K562 (cell line): ENCODE data around the gene FMO5. TPM values are rescaled to one million over a fixed set of nuclear protein-coding genes. Genes with fewer than 3 reads are reported as not detected.

Source experiments
- ATAC-seq: fragments of 200-7000 bp; cut with Tn5 transposase; 3 replicates; pipeline ENCODE4 v1.9.1; 2020; ENCODE audit warnings: moderate library complexity
- BruUV-seq: library from RNA; stranded (reverse); fragments of 400-500 nt; replicated peaks from 2 replicates; lab custom pipeline; 2021; lab: Mats Ljungman, UMichigan
- CTCF ChIA-PET: fragments of 300-600 bp; formaldehyde crosslinking; extraction: SDS; loops from one replicate; lab custom pipeline; 2021; ENCODE audit warnings: low intra/inter-chr PET ratio; lab: Yijun Ruan, JAX
- POLR2A ChIA-PET: fragments of 300-600, 350-650 bp; sonication (Branson Sonifier 250); formaldehyde crosslinking; extraction: SDS; loops from one replicate; lab custom pipeline; 2021; ENCODE audit warnings: antibody characterized with exemption, inconsistent platforms; lab: Yijun Ruan, JAX
- DNase-seq, 4 experiments: peaks; one replicate each; pipeline versions ENCODE4 v3.0.0 to v3.0.0-alpha.2; 2011 to 2018; ENCODE audit warnings: low spot score in 3 of 4, mixed read lengths in 3 of 4; ENCODE audit errors: extremely low read depth in 1 of 4
- FAIRE-seq: peaks from 2 replicates; lab custom pipeline; 2011; peaks lifted over from hg19 to GRCh38; lab: Jason Lieb, UNC
- H2AFZ ChIP-seq: 2 replicates; pipeline ENCODE4 v1.6.0; 2011; ENCODE audit warnings: low read depth, low read length, control low read depth, inconsistent platforms
- H3K27ac ChIP-seq: fragments of 200-600 bp; 3 replicates; pipeline ENCODE4 v1.8.0; 2011; ENCODE audit warnings: low read depth, mild to moderate bottlenecking, control low read depth, inconsistent platforms, low read length, moderate library complexity, mixed read lengths; ENCODE audit errors: extremely low read depth
- H3K27me3 ChIP-seq, 2 experiments: fragments of 300-600 bp in 1 of 2; 2 replicates in 1 of 2; 3 replicates in 1 of 2; pipeline versions ENCODE4 v1.6.0 to v1.8.0; 2011; ENCODE audit warnings: inconsistent platforms in 2 of 2, low read length in 2 of 2, mild to moderate bottlenecking in 1 of 2, mixed read lengths in 1 of 2, moderate library complexity in 1 of 2; ENCODE audit not compliant: control insufficient read depth in 2 of 2, insufficient read depth in 2 of 2
- H3K36me3 ChIP-seq: fragments of 300-600 bp; 3 replicates; pipeline ENCODE4 v1.8.0; 2011; ENCODE audit warnings: mild to moderate bottlenecking, low read length, inconsistent platforms; ENCODE audit not compliant: control insufficient read depth, insufficient read depth
- H3K4me1 ChIP-seq, 2 experiments: fragments of 200-600 bp in 1 of 2; replicated peaks in 1 of 2; 2 replicates in 1 of 2; 3 replicates in 1 of 2; pipeline versions ENCODE4 v1.5.1 to v1.8.0; 2011; ENCODE audit warnings: inconsistent platforms in 2 of 2, low read length in 2 of 2, mild to moderate bottlenecking in 1 of 2, mixed read lengths in 1 of 2, moderate library complexity in 1 of 2; ENCODE audit not compliant: control insufficient read depth in 2 of 2, insufficient read depth in 2 of 2
- H3K4me2 ChIP-seq: 2 replicates; pipeline ENCODE4 v1.6.1; 2011; ENCODE audit warnings: low read length, control low read depth, inconsistent platforms, mixed read lengths; ENCODE audit not compliant: insufficient read depth
- H3K4me3 ChIP-seq: fragments of 200-600 bp; sonication (generic), shearing (Covaris generic); 2 replicates; pipeline ENCODE4 v1.5.1; 2016; ENCODE audit warnings: control low read depth, inconsistent platforms
- H3K79me2 ChIP-seq: fragments of 200-600 bp; 3 replicates; pipeline ENCODE4 v1.8.0; 2011; ENCODE audit warnings: low read length, inconsistent platforms; ENCODE audit not compliant: control insufficient read depth, insufficient read depth
- H3K9ac ChIP-seq, 2 experiments: 2 replicates each; pipeline versions ENCODE4 v1.6.0 to v1.6.1; 2011; ENCODE audit warnings: low read depth in 2 of 2, low read length in 2 of 2, control low read depth in 1 of 2, inconsistent platforms in 1 of 2, mild to moderate bottlenecking in 1 of 2, mixed read lengths in 1 of 2; ENCODE audit not compliant: insufficient read depth in 1 of 2
- H3K9me1 ChIP-seq: one replicate; pipeline ENCODE4 v1.6.0; 2011; ENCODE audit warnings: inconsistent platforms, mild to moderate bottlenecking, low read length, moderate library complexity; ENCODE audit not compliant: control insufficient read depth, insufficient read depth
- H3K9me3 ChIP-seq: replicated peaks from 2 replicates; pipeline ENCODE4 v1.5.1; 2011; ENCODE audit warnings: low read depth, low read length, inconsistent platforms; ENCODE audit not compliant: control insufficient read depth, insufficient read depth
- H4K20me1 ChIP-seq: replicated peaks from 2 replicates; pipeline ENCODE4 v1.6.1; 2011; ENCODE audit warnings: low read length, inconsistent platforms, mixed read lengths; ENCODE audit not compliant: control insufficient read depth, insufficient read depth
- RNF219 ChIP-seq: fragments of 250-450 bp; sonication (Bioruptor Pico); IDR thresholded peaks from 2 replicates; pipeline ENCODE4 v1.5.0; 2022; ENCODE audit warnings: mild to moderate bottlenecking
- SRF ChIP-seq, 2 experiments: fragments of 250-450, 450-650 bp in 1 of 2; sonication (Bioruptor Pico) in 1 of 2; sonication (generic) in 1 of 2; formaldehyde crosslinking; IDR thresholded peaks; 2 replicates each; pipeline versions ENCODE4 v1.5.0 to v1.5.1; 2020 to 2022; ENCODE audit warnings: mild to moderate bottlenecking in 1 of 2, missing genetic modification reagents in 1 of 2
- WHSC1 ChIP-seq: IDR thresholded peaks from one replicate; pipeline ENCODE4 v1.6.1; 2012; ENCODE audit warnings: low read length, control low read depth, inconsistent platforms
- ZBTB1 ChIP-seq: sonication (generic); formaldehyde crosslinking; IDR thresholded peaks from 2 replicates; pipeline ENCODE4 v1.8.1; 2023; ENCODE audit warnings: missing genetic modification reagents, low read depth, mild to moderate bottlenecking, borderline replicate concordance
- in situ Hi-C: fragments of 300-500 bp; cut with MboI; formaldehyde crosslinking; loops from 4 replicates; pipeline ENCODE4 v1.15.0; 2018; ENCODE audit warnings: inconsistent platforms, mixed read lengths
- intact Hi-C: fragments of 100-400 bp; cut with micrococcal nuclease; formaldehyde crosslinking; loops from 2 replicates; pipeline ENCODE4 v1.14.2; 2022
- polyA plus RNA-seq, 8 experiments: library from polyadenylated mRNA; depleted of rRNA in 4 of 8; stranded (reverse) in 5 of 8; unstranded in 3 of 8; fragments of >200 nt; fragmentation: Nextera tagmentation in 2 of 8; fragmentation: Illumina TruSeq in 1 of 8; extraction: Ambion mirVana in 2 of 8; extraction: Trizol in 1 of 8; gene quantifications; 2 replicates each; pipeline versions ENCODE4 v1.2.1 to v1.2.3, GENCODE V29; 2011 to 2014; ENCODE audit warnings: inconsistent platforms in 1 of 8, missing spikeins in 1 of 8
- total RNA-seq, 7 experiments: library from RNA; depleted of rRNA in 6 of 7; stranded (reverse); fragments of >200 nt in 6 of 7; fragmentation: Illumina TruSeq in 2 of 7; extraction: Trizol in 2 of 7; gene quantifications; 2 replicates each; pipeline versions ENCODE4 v1.2.1 to v1.2.3, GENCODE V29; 2011 to 2021; ENCODE audit warnings: low replicate concordance in 1 of 7

FMO5 gene
- total and polyA plus RNA-seq, 9 of the 15 experiments (the other 6 are each of a cell fraction or from before 2014, with no cell fraction given), result 0.11 to 0.69 (median 0.19) TPM; not detected in 1

DNA sequence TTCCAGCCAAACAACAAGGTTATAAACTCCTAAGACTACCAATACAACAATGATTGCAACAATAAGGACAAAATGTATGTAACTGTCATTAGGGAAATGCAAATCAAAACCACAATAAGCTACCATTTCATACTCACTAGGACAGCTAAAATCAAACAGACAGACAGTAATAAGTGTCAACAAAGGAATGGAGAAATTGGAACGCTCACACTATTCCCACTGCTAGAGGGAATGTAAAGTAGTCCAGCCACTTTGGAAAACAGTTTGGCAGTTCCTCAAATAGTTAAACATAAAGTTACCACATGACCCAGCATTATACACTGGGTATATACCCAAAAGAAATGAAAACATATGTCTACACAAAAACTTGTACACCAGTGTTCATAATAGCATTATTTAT is 62.1 kb downstream of the FMO5 start (continued):
- TF ChIP-seq WHSC1 (no peak), ZBTB1 (CRISPR knock-in tag) (no peak)

- H3K36me3 ChIP-seq, result peaks cover 54% of the 10 kb centered on the region
- no peak for TF ChIP-seq RNF219 (CRISPR knock-in tag)
- TF ChIP-seq SRF (CRISPR knock-in tag; IDR thresholded peaks at IDR 0.05), result no peak
- TF ChIP-seq, all 486 proteins: peak for 0
- Histone ChIP-seq H3K9ac (no peak overlapping the region), H2AFZ (no peak overlapping the region), H3K9me3 (no peaks in the 10 kb centered on the region), H3K4me3 (no peak overlapping the region), H4K20me1 (no peaks in the 10 kb centered on the region), H3K27ac (no peak overlapping the region), H3K4me2 (no peak overlapping the region), H3K9me1 (no peaks in the 10 kb centered on the region), H3K79me2 (no peaks in the 10 kb centered on the region), H3K4me1 (peaks cover 0 to 9% of the 10 kb centered on the region in 2 experiments; a peak in 2 of 5 replicates), H3K27me3 (no peaks in the 10 kb centered on the region)
- in situ Hi-C loops, result no loop called here
- FAIRE-seq (no peak), ATAC-seq (no peak), DNase-seq (no peak)
- intact Hi-C loops, result no loop called here
- no TSS peak for BruUV-seq
- CTCF ChIA-PET, result no interaction called here
- POLR2A ChIA-PET, result interaction anchor here (1.1 to 5.0 kb wide), 3 partner anchors 8 to 78 kb away, joined by 3 to 27 read pairs (median 6); no protein-coding TSS in a partner anchor
Measured at GRCh38 chr1:147162093-147162492, 63.0 kb downstream of the FMO5 start.
